Neutrophil (primary cell): ENCODE data around the gene ZBTB32.
"Not testable (repeated sequence)": the region's sequence is repeated elsewhere in the genome, so short reads cannot be mapped to it uniquely, and the experiment has no call there.

Experiments used
- H3K27ac ChIP-seq: fragments of 200-600 bp; sonication (generic); 2 replicates; pipeline ENCODE4 v1.5.1; 2016; ENCODE audit warnings: mild to moderate bottlenecking, moderate library complexity
- H3K27me3 ChIP-seq: fragments of 200-600 bp; sonication (generic); 2 replicates; pipeline ENCODE4 v1.6.0; 2016; ENCODE audit warnings: mild to moderate bottlenecking
- H3K36me3 ChIP-seq: fragments of 200-600 bp; sonication (generic); 2 replicates; pipeline ENCODE4 v1.5.1; 2017
- H3K4me1 ChIP-seq, 2 experiments: fragments of 200-600 bp in 1 of 2; sonication (generic) in 1 of 2; 1 replicate in 1 of 2; 2 replicates in 1 of 2; pipeline versions ENCODE4 v1.5.1 to v1.6.1; 2013 to 2016; ENCODE audit warnings: low read depth in 1 of 2, low read length in 1 of 2, mild to moderate bottlenecking in 1 of 2, moderate library complexity in 1 of 2; ENCODE audit not compliant: control insufficient read depth in 1 of 2, insufficient read depth in 1 of 2
- H3K4me3 ChIP-seq, 2 experiments: fragments of 200-600 bp in 1 of 2; sonication (generic) in 1 of 2; 1 replicate in 1 of 2; 2 replicates in 1 of 2; pipeline ENCODE4 v1.5.1; 2013 to 2016; ENCODE audit warnings: low read depth in 1 of 2, low read length in 1 of 2, mild to moderate bottlenecking in 1 of 2, moderate library complexity in 1 of 2
- H3K9me3 ChIP-seq: fragments of 200-600 bp; sonication (generic); 2 replicates; pipeline ENCODE4 v1.5.1; 2016
- TF ChIP-seq, protein P1 (sequence below): fragments of 200-600 bp; sonication (generic); IDR thresholded peaks from 2 replicates; pipeline ENCODE4 v1.5.1; 2016; ENCODE audit warnings: antibody characterized with exemption

Gene ZBTB32, protein sequence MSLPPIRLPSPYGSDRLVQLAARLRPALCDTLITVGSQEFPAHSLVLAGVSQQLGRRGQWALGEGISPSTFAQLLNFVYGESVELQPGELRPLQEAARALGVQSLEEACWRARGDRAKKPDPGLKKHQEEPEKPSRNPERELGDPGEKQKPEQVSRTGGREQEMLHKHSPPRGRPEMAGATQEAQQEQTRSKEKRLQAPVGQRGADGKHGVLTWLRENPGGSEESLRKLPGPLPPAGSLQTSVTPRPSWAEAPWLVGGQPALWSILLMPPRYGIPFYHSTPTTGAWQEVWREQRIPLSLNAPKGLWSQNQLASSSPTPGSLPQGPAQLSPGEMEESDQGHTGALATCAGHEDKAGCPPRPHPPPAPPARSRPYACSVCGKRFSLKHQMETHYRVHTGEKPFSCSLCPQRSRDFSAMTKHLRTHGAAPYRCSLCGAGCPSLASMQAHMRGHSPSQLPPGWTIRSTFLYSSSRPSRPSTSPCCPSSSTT

DNA sequence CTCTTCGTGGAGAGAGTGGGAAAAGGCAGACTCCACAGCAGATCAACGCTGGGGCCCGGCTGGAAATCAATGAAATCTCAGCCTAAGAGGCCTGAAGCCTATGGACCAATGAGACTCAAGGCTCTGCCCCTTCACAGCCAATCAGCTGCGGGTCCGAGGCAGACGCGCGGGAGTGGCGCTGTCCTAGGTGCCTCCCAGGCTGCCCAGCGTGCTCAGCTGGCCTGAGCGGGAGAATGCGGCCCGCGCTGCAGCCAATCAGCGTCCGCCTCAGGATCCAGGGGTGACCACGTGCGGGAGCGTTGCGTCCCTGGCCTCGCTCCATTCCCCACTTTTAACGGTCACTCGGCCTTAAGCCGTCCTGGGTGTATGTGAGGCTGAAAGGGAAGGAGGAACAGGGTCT is at the start of gene ZBTB32:
TSS of gene ZBTB32 (plus strand) at position 341 of the 400 bp plus-strand sequence. CDS start 10,069 bp downstream, outside the sequence.
- TF ChIP-seq, protein P1, sequence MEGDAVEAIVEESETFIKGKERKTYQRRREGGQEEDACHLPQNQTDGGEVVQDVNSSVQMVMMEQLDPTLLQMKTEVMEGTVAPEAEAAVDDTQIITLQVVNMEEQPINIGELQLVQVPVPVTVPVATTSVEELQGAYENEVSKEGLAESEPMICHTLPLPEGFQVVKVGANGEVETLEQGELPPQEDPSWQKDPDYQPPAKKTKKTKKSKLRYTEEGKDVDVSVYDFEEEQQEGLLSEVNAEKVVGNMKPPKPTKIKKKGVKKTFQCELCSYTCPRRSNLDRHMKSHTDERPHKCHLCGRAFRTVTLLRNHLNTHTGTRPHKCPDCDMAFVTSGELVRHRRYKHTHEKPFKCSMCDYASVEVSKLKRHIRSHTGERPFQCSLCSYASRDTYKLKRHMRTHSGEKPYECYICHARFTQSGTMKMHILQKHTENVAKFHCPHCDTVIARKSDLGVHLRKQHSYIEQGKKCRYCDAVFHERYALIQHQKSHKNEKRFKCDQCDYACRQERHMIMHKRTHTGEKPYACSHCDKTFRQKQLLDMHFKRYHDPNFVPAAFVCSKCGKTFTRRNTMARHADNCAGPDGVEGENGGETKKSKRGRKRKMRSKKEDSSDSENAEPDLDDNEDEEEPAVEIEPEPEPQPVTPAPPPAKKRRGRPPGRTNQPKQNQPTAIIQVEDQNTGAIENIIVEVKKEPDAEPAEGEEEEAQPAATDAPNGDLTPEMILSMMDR: no peak
- no peaks in the 10 kb centered on the region for H3K9me3 ChIP-seq
- H3K27ac ChIP-seq: no peak within 1 kb of the TSS
- peaks cover 72% of the 10 kb centered on the region for H3K27me3 ChIP-seq
- peaks cover 10 to 14% of the 10 kb centered on the region in 2 experiments for H3K4me1 ChIP-seq
- H3K4me3 ChIP-seq: no peak within 1 kb of the TSS
- no peaks in the 10 kb centered on the region for H3K36me3 ChIP-seq

DNA sequence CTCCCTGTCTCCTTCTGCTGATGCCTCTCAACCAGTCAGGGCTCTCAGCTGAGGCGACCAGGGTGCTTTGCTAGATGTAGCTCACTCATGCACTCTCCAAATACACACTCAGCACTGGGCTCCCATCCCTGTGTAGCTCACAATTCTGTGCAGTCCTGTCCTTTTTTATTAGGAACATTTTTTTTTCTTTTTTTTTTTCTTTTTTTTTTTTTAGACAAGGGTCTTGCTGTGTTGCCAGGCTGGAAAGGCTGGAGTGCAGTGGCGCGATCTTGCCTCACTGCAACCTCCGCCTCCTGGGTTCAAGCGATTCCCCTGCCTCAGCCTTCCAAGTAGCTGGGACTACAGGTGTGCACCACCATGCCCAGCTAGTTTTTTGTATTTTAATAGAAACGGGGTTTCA is 49.5 kb upstream of the ZBTB32 start:
- H3K4me3 ChIP-seq, H3K9me3 ChIP-seq: not testable (repeated sequence)
- H3K36me3 ChIP-seq: peaks cover 88% of the 10 kb centered on the region

DNA sequence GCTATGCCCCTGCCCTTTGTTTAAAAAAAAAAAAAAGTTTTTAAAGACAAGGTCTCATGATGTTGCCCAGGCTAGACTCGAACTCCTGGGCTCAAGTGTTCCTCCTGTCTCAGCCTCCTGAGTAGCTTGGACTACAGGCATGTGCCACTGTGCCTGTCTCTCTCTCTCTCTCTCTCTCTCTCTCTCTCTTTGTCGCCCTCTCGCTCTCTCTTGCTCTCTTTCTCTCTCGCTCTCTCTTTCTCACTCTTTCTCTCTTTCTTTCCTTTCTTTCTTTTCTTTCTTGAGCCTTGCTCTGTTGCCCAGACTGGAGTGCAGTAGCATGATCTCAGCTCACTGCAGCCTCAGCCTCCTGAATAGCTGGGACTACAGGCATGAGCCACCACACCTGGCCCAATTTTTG is 48.8 kb upstream of the ZBTB32 start:
- H3K27me3 ChIP-seq: no peaks in the 10 kb centered on the region
- H3K9me3 ChIP-seq: no peaks in the 10 kb centered on the region
- TF ChIP-seq, protein P1: no peak
- H3K4me3 ChIP-seq: no peak overlapping the region
- H3K36me3 ChIP-seq: peaks cover 96% of the 10 kb centered on the region
- H3K27ac ChIP-seq: no peak overlapping the region
- peaks cover 3 to 4% of the 10 kb centered on the region in 2 experiments for H3K4me1 ChIP-seq

More for the DNA sequence above, 49.5 kb upstream of the ZBTB32 start:
- H3K27ac ChIP-seq, H3K4me1 ChIP-seq, H3K27me3 ChIP-seq: not testable (repeated sequence)

DNA sequence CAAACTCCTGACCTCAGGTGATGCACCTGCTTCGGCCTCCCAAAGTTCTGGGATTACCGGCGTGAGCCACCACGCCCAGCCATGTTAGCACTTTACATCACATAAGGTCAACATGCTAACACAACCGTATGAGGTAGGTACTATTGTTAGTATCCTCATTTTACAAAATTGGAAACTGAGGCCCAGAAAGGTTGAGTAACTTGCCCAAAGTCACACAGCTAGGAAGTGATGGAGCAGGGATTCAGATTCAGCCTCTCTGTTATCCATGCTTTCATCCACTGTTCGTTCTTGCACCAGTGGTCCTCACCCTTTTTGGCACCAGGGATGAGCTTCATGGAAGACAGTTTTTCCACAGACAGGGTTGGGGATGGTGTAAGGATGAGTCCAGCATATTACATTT is 47.7 kb upstream of the ZBTB32 start:
- Histone ChIP-seq H3K4me3 (no peak overlapping the region), H3K9me3 (no peaks in the 10 kb centered on the region), H3K36me3 (peaks cover 94% of the 10 kb centered on the region), H3K27me3 (no peaks in the 10 kb centered on the region), H3K27ac (no peak overlapping the region), H3K4me1 (no peaks in the 10 kb centered on the region)
- TF ChIP-seq, protein P1: no peak

DNA sequence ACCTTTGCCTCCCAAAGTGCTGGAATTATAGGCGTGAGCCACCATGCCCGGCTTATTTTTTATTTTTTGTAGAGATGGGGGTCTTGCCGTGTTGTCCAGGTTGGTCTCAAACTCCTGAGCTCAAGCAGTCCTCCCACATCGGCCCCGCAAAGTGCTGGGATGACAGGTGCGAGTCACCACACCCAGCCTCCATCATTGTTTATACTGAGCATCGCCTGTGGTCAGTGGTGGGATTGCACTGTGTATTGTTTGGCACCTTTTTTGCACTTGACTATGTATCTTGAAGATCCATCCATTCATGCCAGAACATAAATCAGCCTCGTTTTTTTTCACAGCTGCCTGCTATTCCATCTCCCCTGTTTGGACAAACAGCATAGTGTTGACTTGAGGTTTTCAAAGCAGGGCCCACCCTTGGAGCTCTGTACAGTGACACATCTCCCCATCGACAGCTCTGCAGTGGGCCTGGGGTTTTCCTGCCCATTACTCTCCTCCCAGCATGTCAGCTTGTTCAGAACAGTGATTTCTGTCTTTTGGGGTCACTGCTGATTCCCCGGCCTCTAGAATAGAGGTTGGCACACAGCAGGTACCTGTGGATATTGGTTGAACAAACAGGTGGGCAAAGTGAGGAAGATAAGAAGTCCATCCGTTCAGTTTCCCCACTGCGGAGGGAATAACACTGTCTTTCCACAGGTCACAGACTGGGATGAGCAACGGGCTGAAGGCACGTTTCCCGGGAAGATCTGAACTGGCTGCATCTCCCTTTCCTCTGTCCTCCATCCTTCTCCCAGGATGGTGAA is 46.3 kb upstream of the ZBTB32 start:
- H3K27me3 ChIP-seq: no peaks in the 10 kb centered on the region
- TF ChIP-seq, protein P1: no peak
- H3K27ac ChIP-seq: no peak overlapping the region
- H3K4me1 ChIP-seq: no peaks in the 10 kb centered on the region
- H3K9me3 ChIP-seq: no peaks in the 10 kb centered on the region
- no peak overlapping the region for H3K4me3 ChIP-seq
- peaks cover 81% of the 10 kb centered on the region for H3K36me3 ChIP-seq

DNA sequence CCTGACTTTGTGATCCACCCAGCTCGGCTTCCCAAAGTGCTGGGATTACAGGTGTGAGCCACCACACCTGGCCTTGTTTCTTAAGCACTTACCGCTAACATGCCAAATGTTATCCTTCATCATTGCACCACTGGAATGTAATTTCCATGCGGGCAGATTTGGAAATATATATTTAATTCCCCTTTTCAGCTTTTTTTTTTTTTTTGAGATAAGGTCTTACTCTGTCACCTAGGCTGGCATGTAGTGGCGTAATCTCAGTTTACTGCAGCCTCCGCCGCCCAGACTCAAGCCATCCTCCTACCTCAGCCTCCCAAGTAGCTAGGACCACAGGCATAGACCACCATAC is 42.4 kb upstream of the ZBTB32 start:
- H3K27ac ChIP-seq: no peak overlapping the region
- H3K36me3 ChIP-seq: peaks cover 50% of the 10 kb centered on the region
- no peaks in the 10 kb centered on the region for H3K9me3 ChIP-seq
- no peaks in the 10 kb centered on the region for H3K4me1 ChIP-seq
- no peaks in the 10 kb centered on the region for H3K27me3 ChIP-seq
- TF ChIP-seq, protein P1: no peak
- H3K4me3 ChIP-seq: no peak overlapping the region
